ENCODE measurements around the gene PDCD11.
"Not testable (repeated sequence)": the region's sequence is repeated elsewhere in the genome, so short reads cannot be mapped to it uniquely, and the experiment has no call there.

PDCD11 gene
- total RNA-seq: 57.8 to 80.4 (median 59.7) reads per million in 3 donors

GRCh38 chr10:103396067-103396788 is at the start of gene PDCD11, which contains the start of gene ATP5MK:
Gene PDCD11, plus strand, starts transcription at chr10:103396626. Its CDS starts 1,801 bp downstream, at chr10:103398427.
Gene ATP5MK, minus strand, starts transcription at chr10:103396475. Its CDS starts 4,018 bp downstream, at chr10:103392457.
- Histone ChIP-seq H3K27me3 (replicated peaks; ENCODE audit: control insufficient read depth, insufficient read depth, low read length, poor library complexity, severe bottlenecking) (no peaks in the 10 kb centered on the region), H3K36me3 (ENCODE audit: control insufficient read depth, insufficient read depth, low read length) (peaks cover 29% of the 10 kb centered on the region), H3K4me3 (ENCODE audit: insufficient read depth, low read depth, low read length, poor library complexity, severe bottlenecking) (peak within 1 kb of the TSS; percentile 90), H3K27ac (ENCODE audit: insufficient read depth, low read length, poor library complexity, severe bottlenecking) (peak within 1 kb of the TSS; percentile 72), H3K4me1 (ENCODE audit: control insufficient read depth, insufficient read depth, low read length, poor library complexity, severe bottlenecking) (peaks cover 23% of the 10 kb centered on the region), H3K9me3 (ENCODE audit: control insufficient read depth, low read length) (no peaks in the 10 kb centered on the region)
- peak; percentile 87 to 93 (median 93) for DNase-seq

- Histone ChIP-seq H3K27me3 (replicated peaks; ENCODE audit: control insufficient read depth, insufficient read depth, low read length, poor library complexity, severe bottlenecking) (no peaks in the 10 kb centered on the region), H3K36me3 (ENCODE audit: control insufficient read depth, insufficient read depth, low read length) (peaks cover 13% of the 10 kb centered on the region), H3K4me3 (ENCODE audit: insufficient read depth, low read depth, low read length, poor library complexity, severe bottlenecking) (peak overlapping the region; percentile 81), H3K27ac (ENCODE audit: insufficient read depth, low read length, poor library complexity, severe bottlenecking) (peak overlapping the region; percentile 61), H3K4me1 (ENCODE audit: control insufficient read depth, insufficient read depth, low read length, poor library complexity, severe bottlenecking) (peaks cover 3% of the 10 kb centered on the region), H3K9me3 (ENCODE audit: control insufficient read depth, low read length) (no peaks in the 10 kb centered on the region)
- DNase-seq: no peak
Measured at GRCh38 chr10:103350175-103350516, 46.3 kb upstream of the PDCD11 start.

- Histone ChIP-seq H3K4me1 (ENCODE audit: control insufficient read depth, insufficient read depth, low read length, poor library complexity, severe bottlenecking) (peaks cover 3% of the 10 kb centered on the region), H3K9me3 (ENCODE audit: control insufficient read depth, low read length) (no peaks in the 10 kb centered on the region), H3K4me3 (ENCODE audit: insufficient read depth, low read depth, low read length, poor library complexity, severe bottlenecking) (peak within 1 kb of the TSS; percentile 81), H3K36me3 (ENCODE audit: control insufficient read depth, insufficient read depth, low read length) (peaks cover 9% of the 10 kb centered on the region), H3K27me3 (replicated peaks; ENCODE audit: control insufficient read depth, insufficient read depth, low read length, poor library complexity, severe bottlenecking) (no peaks in the 10 kb centered on the region), H3K27ac (ENCODE audit: insufficient read depth, low read length, poor library complexity, severe bottlenecking) (peak within 1 kb of the TSS; percentile 61)
- peak; percentile 41 to 53 (median 50) for DNase-seq
Measured at GRCh38 chr10:103350517-103351260, 45.7 kb upstream of the PDCD11 start, which contains the start of gene PCGF6. Gene PCGF6, minus strand, starts transcription at chr10:103351140. Its CDS starts 74 bp downstream, at chr10:103351066.

GRCh38 chr10:103353281-103353680 is 43.1 kb upstream of the PDCD11 start:
- H3K9me3 ChIP-seq (ENCODE audit: control insufficient read depth, low read length): no peaks in the 10 kb centered on the region
- H3K4me1 ChIP-seq (ENCODE audit: control insufficient read depth, insufficient read depth, low read length, poor library complexity, severe bottlenecking): peaks cover 3% of the 10 kb centered on the region
- H3K27me3 ChIP-seq (replicated peaks; ENCODE audit: control insufficient read depth, insufficient read depth, low read length, poor library complexity, severe bottlenecking): no peaks in the 10 kb centered on the region
- no peak overlapping the region for H3K4me3 ChIP-seq (ENCODE audit: insufficient read depth, low read depth, low read length, poor library complexity, severe bottlenecking)
- DNase-seq: no peak
- H3K27ac ChIP-seq (ENCODE audit: insufficient read depth, low read length, poor library complexity, severe bottlenecking): no peak overlapping the region
- no peaks in the 10 kb centered on the region for H3K36me3 ChIP-seq (ENCODE audit: control insufficient read depth, insufficient read depth, low read length)

- not testable (repeated sequence) for H3K9me3 ChIP-seq (ENCODE audit: control insufficient read depth, low read length); H3K27ac ChIP-seq (ENCODE audit: insufficient read depth, low read length, poor library complexity, severe bottlenecking); H3K36me3 ChIP-seq (ENCODE audit: control insufficient read depth, insufficient read depth, low read length); H3K4me1 ChIP-seq (ENCODE audit: control insufficient read depth, insufficient read depth, low read length, poor library complexity, severe bottlenecking); H3K4me3 ChIP-seq (ENCODE audit: insufficient read depth, low read depth, low read length, poor library complexity, severe bottlenecking); DNase-seq; H3K27me3 ChIP-seq (replicated peaks; ENCODE audit: control insufficient read depth, insufficient read depth, low read length, poor library complexity, severe bottlenecking)
Measured at GRCh38 chr10:103354567-103354966, 41.9 kb upstream of the PDCD11 start.

GRCh38 chr10:103355906-103356599 is 40.4 kb upstream of the PDCD11 start:
- Histone ChIP-seq H3K9me3 (ENCODE audit: control insufficient read depth, low read length) (no peaks in the 10 kb centered on the region), H3K4me1 (ENCODE audit: control insufficient read depth, insufficient read depth, low read length, poor library complexity, severe bottlenecking) (no peaks in the 10 kb centered on the region), H3K27me3 (replicated peaks; ENCODE audit: control insufficient read depth, insufficient read depth, low read length, poor library complexity, severe bottlenecking) (no peaks in the 10 kb centered on the region), H3K36me3 (ENCODE audit: control insufficient read depth, insufficient read depth, low read length) (no peaks in the 10 kb centered on the region), H3K27ac (ENCODE audit: insufficient read depth, low read length, poor library complexity, severe bottlenecking) (no peak overlapping the region), H3K4me3 (ENCODE audit: insufficient read depth, low read depth, low read length, poor library complexity, severe bottlenecking) (no peak overlapping the region)
- DNase-seq: no peak

- not testable (repeated sequence) for H3K27ac ChIP-seq (ENCODE audit: insufficient read depth, low read length, poor library complexity, severe bottlenecking); H3K4me1 ChIP-seq (ENCODE audit: control insufficient read depth, insufficient read depth, low read length, poor library complexity, severe bottlenecking); DNase-seq; H3K27me3 ChIP-seq (replicated peaks; ENCODE audit: control insufficient read depth, insufficient read depth, low read length, poor library complexity, severe bottlenecking); H3K9me3 ChIP-seq (ENCODE audit: control insufficient read depth, low read length); H3K4me3 ChIP-seq (ENCODE audit: insufficient read depth, low read depth, low read length, poor library complexity, severe bottlenecking); H3K36me3 ChIP-seq (ENCODE audit: control insufficient read depth, insufficient read depth, low read length)
Measured at GRCh38 chr10:103359493-103359892, 36.9 kb upstream of the PDCD11 start.

GRCh38 chr10:103360791-103361190 is 35.6 kb upstream of the PDCD11 start:
- H3K27ac ChIP-seq (ENCODE audit: insufficient read depth, low read length, poor library complexity, severe bottlenecking); H3K9me3 ChIP-seq (ENCODE audit: control insufficient read depth, low read length); H3K4me1 ChIP-seq (ENCODE audit: control insufficient read depth, insufficient read depth, low read length, poor library complexity, severe bottlenecking); H3K4me3 ChIP-seq (ENCODE audit: insufficient read depth, low read depth, low read length, poor library complexity, severe bottlenecking); H3K27me3 ChIP-seq (replicated peaks; ENCODE audit: control insufficient read depth, insufficient read depth, low read length, poor library complexity, severe bottlenecking); DNase-seq; H3K36me3 ChIP-seq (ENCODE audit: control insufficient read depth, insufficient read depth, low read length): not testable (repeated sequence)

GRCh38 chr10:103367379-103367781 is 29.0 kb upstream of the PDCD11 start:
- peak overlapping the region; percentile 78 for H3K27ac ChIP-seq (ENCODE audit: insufficient read depth, low read length, poor library complexity, severe bottlenecking)
- H3K4me3 ChIP-seq (ENCODE audit: insufficient read depth, low read depth, low read length, poor library complexity, severe bottlenecking): peak overlapping the region; percentile 93
- H3K27me3 ChIP-seq (replicated peaks; ENCODE audit: control insufficient read depth, insufficient read depth, low read length, poor library complexity, severe bottlenecking): no peaks in the 10 kb centered on the region
- no peaks in the 10 kb centered on the region for H3K4me1 ChIP-seq (ENCODE audit: control insufficient read depth, insufficient read depth, low read length, poor library complexity, severe bottlenecking)
- H3K36me3 ChIP-seq (ENCODE audit: control insufficient read depth, insufficient read depth, low read length): no peaks in the 10 kb centered on the region
- H3K9me3 ChIP-seq (ENCODE audit: control insufficient read depth, low read length): no peaks in the 10 kb centered on the region
- no peak for DNase-seq
